GM21367 (cell line): ENCODE results near the gene P3H2.

ENCODE experiments used
- ATAC-seq: cut with Tn5 transposase; IDR thresholded peaks from one replicate; pipeline ENCODE4 v1.9.1; 2021; ENCODE audit not compliant: unreplicated experiment

Gene P3H2

GRCh38 chr3:189950258-189950657 is 170.4 kb downstream of the P3H2 start:
- no peak for ATAC-seq

- ATAC-seq: no peak
Measured at GRCh38 chr3:189949580-189949979, 171.1 kb downstream of the P3H2 start.

GRCh38 chr3:189948724-189949045 is 172.0 kb downstream of the P3H2 start:
- no peak for ATAC-seq

- no peak for ATAC-seq
Measured at GRCh38 chr3:189947948-189948723, 172.6 kb downstream of the P3H2 start.

GRCh38 chr3:189947068-189947467 is 173.6 kb downstream of the P3H2 start:
- ATAC-seq: no peak

GRCh38 chr3:189945935-189946709 is 174.6 kb downstream of the P3H2 start:
- no peak for ATAC-seq

GRCh38 chr3:189944285-189945145 is 176.2 kb downstream of the P3H2 start:
- ATAC-seq: no peak

- no peak for ATAC-seq
Measured at GRCh38 chr3:189942948-189943347, 177.7 kb downstream of the P3H2 start.

- no peak for ATAC-seq
Measured at GRCh38 chr3:189941679-189942078, 179.0 kb downstream of the P3H2 start.

GRCh38 chr3:189941125-189941524 is 179.6 kb downstream of the P3H2 start:
- no peak for ATAC-seq

- ATAC-seq: no peak
Measured at GRCh38 chr3:189937302-189938127, 183.2 kb downstream of the P3H2 start.

GRCh38 chr3:189936201-189936945 is 184.3 kb downstream of the P3H2 start:
- ATAC-seq: no peak

- ATAC-seq: no peak
Measured at GRCh38 chr3:189927975-189928895, 192.5 kb downstream of the P3H2 start.

- no peak for ATAC-seq
Measured at GRCh38 chr3:189921770-189922169, 198.9 kb downstream of the P3H2 start.

- no peak for ATAC-seq
Measured at GRCh38 chr3:189914799-189915198, 205.9 kb downstream of the P3H2 start.

- ATAC-seq: no peak
Measured at GRCh38 chr3:189911001-189911400, 209.7 kb downstream of the P3H2 start.

- no peak for ATAC-seq
Measured at GRCh38 chr3:189909573-189909972, 211.1 kb downstream of the P3H2 start.

- ATAC-seq: no peak
Measured at GRCh38 chr3:189909139-189909538, 211.6 kb downstream of the P3H2 start.

- no peak for ATAC-seq
Measured at GRCh38 chr3:189908646-189909045, 212.1 kb downstream of the P3H2 start.
